GM12873 (cell line): Measurements from ENCODE around the gene METTL24.

Source experiments
- TF ChIP-seq, protein P1 (sequence below): IDR thresholded peaks from 2 replicates; pipeline ENCODE4 v1.5.1; 2012; ENCODE audit warnings: low read depth, mild to moderate bottlenecking, moderate library complexity, low read length, control low read depth; ENCODE audit not compliant: insufficient read depth; ENCODE audit errors: missing control alignments

METTL24 gene, protein sequence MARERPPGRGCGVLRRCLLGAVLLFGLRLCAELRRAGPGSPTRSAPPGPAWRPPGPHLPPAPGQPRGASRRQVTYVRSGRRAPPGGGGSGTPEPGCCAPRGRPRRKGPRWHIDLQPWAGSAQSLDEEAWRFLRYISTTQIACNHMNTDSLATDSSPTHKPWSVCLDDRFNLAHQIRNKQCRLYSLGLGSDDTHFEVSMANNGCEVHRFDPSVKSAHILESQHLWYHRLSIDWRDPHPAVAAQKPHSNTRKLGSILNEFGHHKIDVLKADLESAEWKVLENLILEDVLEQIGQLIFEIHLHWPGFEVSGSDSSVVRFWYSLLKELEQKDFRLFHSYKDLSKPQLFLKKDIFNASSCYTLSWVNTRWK

DNA sequence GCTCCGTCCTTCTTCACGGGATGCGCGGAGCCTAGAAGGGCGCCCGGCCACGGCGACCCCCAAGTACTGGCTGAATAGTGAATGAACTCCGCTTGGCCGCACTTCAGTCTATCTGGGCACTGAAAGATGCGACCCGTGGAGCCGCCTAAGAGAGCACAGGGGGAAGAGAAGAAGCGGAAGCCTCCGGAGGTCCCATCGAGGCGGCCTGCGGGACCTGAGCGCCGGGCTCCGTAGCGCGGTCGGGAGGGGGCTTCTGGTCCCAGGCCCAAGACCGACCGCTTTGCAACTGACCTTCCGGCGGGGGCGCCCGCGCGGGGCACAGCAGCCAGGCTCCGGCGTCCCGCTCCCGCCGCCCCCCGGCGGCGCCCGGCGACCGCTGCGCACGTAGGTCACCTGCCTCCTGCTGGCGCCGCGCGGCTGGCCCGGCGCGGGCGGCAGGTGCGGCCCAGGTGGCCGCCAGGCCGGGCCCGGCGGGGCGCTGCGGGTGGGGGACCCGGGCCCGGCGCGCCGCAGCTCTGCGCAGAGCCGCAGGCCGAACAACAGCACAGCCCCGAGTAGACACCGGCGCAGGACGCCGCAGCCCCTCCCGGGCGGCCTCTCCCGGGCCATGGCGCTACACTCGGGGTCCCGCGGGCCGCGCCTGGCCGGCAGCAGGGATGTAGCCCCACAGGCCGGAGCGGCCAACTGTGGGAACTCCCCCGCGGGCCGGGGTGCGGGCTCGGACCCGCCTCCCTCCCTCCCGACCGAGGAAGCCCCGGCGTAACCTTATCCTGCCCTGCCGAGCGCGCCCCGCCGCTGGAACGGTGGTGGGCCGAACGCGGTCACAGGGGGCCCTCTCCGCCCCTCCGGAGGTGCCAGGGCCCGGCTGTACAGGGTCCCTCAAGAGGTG, at the start of gene METTL24:
METTL24 (minus strand) TSS at position 686 of the 889 bp plus-strand sequence; CDS start at position 609, 77 bp downstream.
- TF ChIP-seq, protein P1, sequence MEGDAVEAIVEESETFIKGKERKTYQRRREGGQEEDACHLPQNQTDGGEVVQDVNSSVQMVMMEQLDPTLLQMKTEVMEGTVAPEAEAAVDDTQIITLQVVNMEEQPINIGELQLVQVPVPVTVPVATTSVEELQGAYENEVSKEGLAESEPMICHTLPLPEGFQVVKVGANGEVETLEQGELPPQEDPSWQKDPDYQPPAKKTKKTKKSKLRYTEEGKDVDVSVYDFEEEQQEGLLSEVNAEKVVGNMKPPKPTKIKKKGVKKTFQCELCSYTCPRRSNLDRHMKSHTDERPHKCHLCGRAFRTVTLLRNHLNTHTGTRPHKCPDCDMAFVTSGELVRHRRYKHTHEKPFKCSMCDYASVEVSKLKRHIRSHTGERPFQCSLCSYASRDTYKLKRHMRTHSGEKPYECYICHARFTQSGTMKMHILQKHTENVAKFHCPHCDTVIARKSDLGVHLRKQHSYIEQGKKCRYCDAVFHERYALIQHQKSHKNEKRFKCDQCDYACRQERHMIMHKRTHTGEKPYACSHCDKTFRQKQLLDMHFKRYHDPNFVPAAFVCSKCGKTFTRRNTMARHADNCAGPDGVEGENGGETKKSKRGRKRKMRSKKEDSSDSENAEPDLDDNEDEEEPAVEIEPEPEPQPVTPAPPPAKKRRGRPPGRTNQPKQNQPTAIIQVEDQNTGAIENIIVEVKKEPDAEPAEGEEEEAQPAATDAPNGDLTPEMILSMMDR, result no peak

DNA sequence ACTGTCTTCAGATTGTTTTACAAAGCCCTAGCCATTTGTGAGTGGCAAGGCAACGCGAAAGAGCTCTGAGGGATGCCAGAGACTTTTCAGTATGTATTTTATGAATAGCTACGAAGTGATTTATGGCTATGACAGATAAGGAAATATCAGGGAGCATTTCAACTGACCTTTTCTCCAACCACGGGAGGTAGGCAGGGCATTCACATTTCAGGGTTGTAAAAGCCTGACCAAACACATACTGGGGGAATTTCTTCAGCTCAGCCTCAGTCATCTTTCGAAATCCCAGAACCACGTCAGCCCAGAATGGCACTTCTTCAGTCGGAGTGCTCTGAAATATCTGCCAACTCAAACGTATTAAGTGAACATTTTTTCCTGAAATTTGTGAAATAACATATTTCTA, 46.5 kb upstream of the METTL24 start:
- TF ChIP-seq, protein P1, result no peak

DNA sequence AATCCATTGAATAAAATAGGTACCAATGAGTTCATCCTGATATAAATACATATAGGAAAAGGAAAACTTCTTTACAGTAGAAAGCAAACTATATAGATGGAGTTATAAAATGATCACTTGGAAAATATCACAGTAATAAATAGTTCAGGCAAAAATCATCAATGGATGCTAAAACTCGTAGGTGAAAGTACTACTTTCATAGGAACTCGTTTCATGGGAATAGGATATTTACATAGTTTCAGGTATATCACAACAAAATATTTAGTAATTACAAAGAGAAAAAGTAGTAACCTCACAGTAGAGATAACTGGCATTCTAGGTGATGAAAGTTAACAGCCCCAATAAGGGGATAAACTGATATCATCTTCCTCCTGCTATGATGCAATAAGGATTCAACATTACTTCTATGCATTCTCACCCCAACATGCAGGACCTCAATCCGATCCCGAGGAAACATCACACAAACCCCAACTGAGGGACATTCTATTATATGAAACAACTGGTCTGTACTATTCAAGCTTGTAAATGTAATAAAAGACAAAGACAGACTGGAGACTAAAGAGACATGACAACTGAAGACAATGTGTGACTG, 43.5 kb upstream of the METTL24 start:
- TF ChIP-seq, protein P1, result no peak

DNA sequence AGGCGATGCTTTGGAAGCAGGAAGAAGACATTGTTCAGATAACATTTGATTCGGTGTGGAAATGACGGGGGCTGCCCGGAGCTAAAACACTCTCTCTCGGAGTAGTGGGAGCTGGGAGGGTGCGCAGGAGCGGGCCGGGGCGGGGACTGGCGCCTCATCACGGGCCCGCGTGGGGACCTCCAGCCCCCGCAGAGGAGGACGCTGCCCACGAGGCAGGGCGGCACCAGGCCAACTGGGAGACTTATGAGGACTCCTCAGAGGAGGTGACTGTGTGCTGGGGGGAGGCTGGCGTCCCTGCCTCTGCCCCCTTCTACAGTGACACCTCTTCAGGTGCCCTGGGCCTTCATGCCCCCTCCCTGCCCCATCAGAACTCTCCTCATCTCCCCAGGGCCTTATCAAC, 42.1 kb upstream of the METTL24 start:
- TF ChIP-seq, protein P1, result no peak

DNA sequence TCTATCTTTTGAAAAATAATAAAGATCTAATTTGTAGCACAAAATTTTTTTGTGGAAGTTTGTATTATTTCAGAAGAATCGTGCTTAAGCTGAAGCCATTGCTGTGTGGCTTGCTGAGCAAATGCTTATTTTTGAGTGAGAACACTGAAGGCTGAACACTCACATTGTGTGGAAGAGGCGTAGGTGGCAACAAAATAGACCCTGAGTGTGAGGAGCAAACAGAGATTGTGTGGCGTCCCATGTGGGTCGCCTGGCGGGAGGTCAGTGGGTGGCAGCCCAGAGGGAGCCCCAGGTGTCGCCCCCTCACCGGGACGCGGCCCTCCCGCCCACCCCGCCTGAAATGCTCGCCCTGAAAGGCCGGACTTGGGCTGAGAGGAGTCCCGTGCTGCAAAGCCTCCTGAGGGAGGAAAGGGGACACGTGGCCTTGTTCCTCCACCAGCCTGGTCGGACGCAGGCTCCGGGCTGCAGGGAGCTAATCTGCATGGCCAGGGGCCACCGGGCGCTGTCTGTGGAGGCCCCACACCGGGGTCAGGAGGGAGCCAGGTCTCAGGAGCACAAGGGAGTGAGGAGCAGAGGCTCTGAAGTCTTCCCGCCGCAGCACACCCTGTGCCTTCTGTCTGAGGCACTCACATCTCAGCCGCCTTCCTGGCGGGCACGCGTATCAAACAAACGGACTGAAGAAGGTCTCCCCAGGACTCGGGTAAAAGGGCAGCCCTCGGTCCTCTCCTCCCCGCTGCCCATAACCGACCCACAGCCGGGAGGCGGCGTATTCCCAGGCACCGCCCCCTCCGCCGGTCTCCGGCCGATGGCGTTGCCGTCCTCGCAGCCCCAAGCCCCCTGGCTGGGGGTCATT, 41.3 kb upstream of the METTL24 start:
- TF ChIP-seq, protein P1, result no peak

DNA sequence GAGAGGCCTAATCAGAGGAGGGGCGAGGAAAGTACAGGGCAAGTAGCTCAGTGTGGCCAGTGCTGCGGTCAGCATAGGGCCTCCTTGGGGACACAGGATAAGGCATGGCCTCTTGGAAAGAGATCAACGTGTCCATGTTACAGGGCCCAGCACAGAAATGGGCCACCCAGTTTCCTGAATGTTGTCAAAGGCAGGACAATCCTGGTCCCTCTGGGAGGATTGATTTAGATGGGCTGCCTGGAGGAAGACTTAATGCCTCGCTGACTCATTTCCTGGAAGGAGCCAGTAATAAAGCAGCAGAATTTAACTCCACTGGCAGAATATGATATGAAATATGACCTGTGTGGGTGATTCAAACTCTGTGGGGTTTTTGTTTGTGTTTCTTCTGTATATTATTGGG, 40.6 kb upstream of the METTL24 start:
- TF ChIP-seq, protein P1, result no peak
